ENCODE data around the gene CAMTA2. TPM values are rescaled to one million over a fixed set of nuclear protein-coding genes. Genes with fewer than 3 reads are reported as not detected.
A peak's percentile ranks its signal among the peaks of the same experiment; 100 is the strongest.

Gene CAMTA2
- polyA plus RNA-seq, 1 donor (not counting 4 experiments of a cell fraction or from before 2014, with no cell fraction given), result 8.5 TPM

GRCh38 chr17:5000237-5000639 is 12.8 kb upstream of the CAMTA2 start:
- H3K36me3 ChIP-seq (ENCODE audit: control insufficient read depth in 2 of 2, extremely low read depth in 1 of 2, insufficient read depth in 2 of 2, low read length in 2 of 2), result peaks cover 41 to 45% of the 10 kb centered on the region in 2 experiments

GRCh38 chr17:4999430-5000093 is 12.1 kb upstream of the CAMTA2 start:
- Histone ChIP-seq H3K4me2 (ENCODE audit: control insufficient read depth, extremely low read depth, insufficient read depth, low read depth, low read length) (peak overlapping the region; percentile 81), H3K4me3 (ENCODE audit: control insufficient read depth in 2 of 3, extremely low read depth in 1 of 3, insufficient read depth in 2 of 3, low read depth in 1 of 3, low read length in 3 of 3) (peak overlapping the region; percentile 92 to 99 (median 97)), H3K36me3 (ENCODE audit: control insufficient read depth in 2 of 2, extremely low read depth in 1 of 2, insufficient read depth in 2 of 2, low read length in 2 of 2) (peaks cover 34 to 38% of the 10 kb centered on the region in 2 experiments), H3K9me1 (ENCODE audit: control insufficient read depth, extremely low read depth, insufficient read depth, low read length) (no peaks in the 10 kb centered on the region), H3K9ac (ENCODE audit: control insufficient read depth, extremely low read depth, insufficient read depth, low read length) (peak overlapping the region; percentile 86), H3K79me2 (ENCODE audit: control insufficient read depth, insufficient read depth, low read length) (peaks cover 39% of the 10 kb centered on the region), H4K20me1 (ENCODE audit: control insufficient read depth, extremely low read depth, insufficient read depth, low read length) (peaks cover 3% of the 10 kb centered on the region), H3K27ac (ENCODE audit: control insufficient read depth, insufficient read depth, low read length) (no peak overlapping the region), H3K27me3 (ENCODE audit: control insufficient read depth, extremely low read depth, insufficient read depth, low read length) (no peaks in the 10 kb centered on the region), H3K4me1 (ENCODE audit: control insufficient read depth, extremely low read depth, insufficient read depth, low read length) (peaks cover 16% of the 10 kb centered on the region), H3K9me3 (ENCODE audit: control insufficient read depth, low read depth, low read length) (no peaks in the 10 kb centered on the region), H2AFZ (ENCODE audit: control insufficient read depth, low read length) (no peak overlapping the region)
- DNase-seq (ENCODE audit: low read depth, low spot score), result no peak
- TF ChIP-seq EZH2 (IDR thresholded peaks at IDR 0.05; ENCODE audit: low read length), result no peak
- TF ChIP-seq, protein P1, sequence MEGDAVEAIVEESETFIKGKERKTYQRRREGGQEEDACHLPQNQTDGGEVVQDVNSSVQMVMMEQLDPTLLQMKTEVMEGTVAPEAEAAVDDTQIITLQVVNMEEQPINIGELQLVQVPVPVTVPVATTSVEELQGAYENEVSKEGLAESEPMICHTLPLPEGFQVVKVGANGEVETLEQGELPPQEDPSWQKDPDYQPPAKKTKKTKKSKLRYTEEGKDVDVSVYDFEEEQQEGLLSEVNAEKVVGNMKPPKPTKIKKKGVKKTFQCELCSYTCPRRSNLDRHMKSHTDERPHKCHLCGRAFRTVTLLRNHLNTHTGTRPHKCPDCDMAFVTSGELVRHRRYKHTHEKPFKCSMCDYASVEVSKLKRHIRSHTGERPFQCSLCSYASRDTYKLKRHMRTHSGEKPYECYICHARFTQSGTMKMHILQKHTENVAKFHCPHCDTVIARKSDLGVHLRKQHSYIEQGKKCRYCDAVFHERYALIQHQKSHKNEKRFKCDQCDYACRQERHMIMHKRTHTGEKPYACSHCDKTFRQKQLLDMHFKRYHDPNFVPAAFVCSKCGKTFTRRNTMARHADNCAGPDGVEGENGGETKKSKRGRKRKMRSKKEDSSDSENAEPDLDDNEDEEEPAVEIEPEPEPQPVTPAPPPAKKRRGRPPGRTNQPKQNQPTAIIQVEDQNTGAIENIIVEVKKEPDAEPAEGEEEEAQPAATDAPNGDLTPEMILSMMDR (optimal IDR thresholded peaks at IDR 0.05 in 1 of 3, IDR thresholded peaks at IDR 0.05 in 1 of 3, conservative IDR thresholded peaks at IDR 0.05 in 1 of 3; ENCODE audit: extremely low read depth in 1 of 3, insufficient read depth in 2 of 3, low read length in 3 of 3), result no peak
- dilution Hi-C loops (cut with MboI; ENCODE audit: extremely low pct_ligation_motif_present, low sequenced_read_pairs), result loop anchor here (10.0 kb wide), 1 partner anchor 55 kb away; the partner anchor contains the start of genes PFN1, RNF167 and SLC25A11
- no peak for FAIRE-seq

More at GRCh38 chr17:5000237-5000639, 12.8 kb upstream of the CAMTA2 start:
- no peak overlapping the region for H2AFZ ChIP-seq (ENCODE audit: control insufficient read depth, low read length)
- H4K20me1 ChIP-seq (ENCODE audit: control insufficient read depth, extremely low read depth, insufficient read depth, low read length), result peaks cover 3% of the 10 kb centered on the region
- H3K4me3 ChIP-seq (ENCODE audit: control insufficient read depth in 2 of 3, extremely low read depth in 1 of 3, insufficient read depth in 2 of 3, low read depth in 1 of 3, low read length in 3 of 3), result no peak overlapping the region
- no peak for DNase-seq (ENCODE audit: low read depth, low spot score)
- dilution Hi-C loops (cut with MboI; ENCODE audit: extremely low pct_ligation_motif_present, low sequenced_read_pairs), result loop anchor here (10.0 kb wide), 1 partner anchor 55 kb away; the partner anchor contains the start of genes PFN1, RNF167 and SLC25A11
- peak overlapping the region; percentile 22 for H3K9ac ChIP-seq (ENCODE audit: control insufficient read depth, extremely low read depth, insufficient read depth, low read length)
- no peaks in the 10 kb centered on the region for H3K9me1 ChIP-seq (ENCODE audit: control insufficient read depth, extremely low read depth, insufficient read depth, low read length)
- H3K27ac ChIP-seq (ENCODE audit: control insufficient read depth, insufficient read depth, low read length), result no peak overlapping the region
- H3K4me2 ChIP-seq (ENCODE audit: control insufficient read depth, extremely low read depth, insufficient read depth, low read depth, low read length), result no peak overlapping the region
- no peaks in the 10 kb centered on the region for H3K9me3 ChIP-seq (ENCODE audit: control insufficient read depth, low read depth, low read length)
- peaks cover 39% of the 10 kb centered on the region for H3K79me2 ChIP-seq (ENCODE audit: control insufficient read depth, insufficient read depth, low read length)
- no peaks in the 10 kb centered on the region for H3K27me3 ChIP-seq (ENCODE audit: control insufficient read depth, extremely low read depth, insufficient read depth, low read length)
- H3K4me1 ChIP-seq (ENCODE audit: control insufficient read depth, extremely low read depth, insufficient read depth, low read length), result peaks cover 16% of the 10 kb centered on the region
- TF ChIP-seq, protein P1 (optimal IDR thresholded peaks at IDR 0.05 in 1 of 3, IDR thresholded peaks at IDR 0.05 in 1 of 3, conservative IDR thresholded peaks at IDR 0.05 in 1 of 3; ENCODE audit: extremely low read depth in 1 of 3, insufficient read depth in 2 of 3, low read length in 3 of 3), result no peak
- no peak for TF ChIP-seq EZH2 (IDR thresholded peaks at IDR 0.05; ENCODE audit: low read length)
- FAIRE-seq, result no peak
